Activated CD8-positive, alpha-beta T cell treated with anti-CD3 and anti-CD28 coated beads for 36 hours (primary cell): ENCODE results near the gene TIFAB. TPM values are rescaled to one million over a fixed set of nuclear protein-coding genes. Genes with fewer than 3 reads are reported as not detected.

ENCODE experiments used
- ATAC-seq: fragments of 200-7000 bp; cut with Tn5 transposase; one replicate; pipeline ENCODE4 v1.10.0; 2021; ENCODE audit warnings: mild to moderate bottlenecking, moderate library complexity
- CTCF ChIA-PET: fragments of 350-600 bp; sonication (Branson Sonifier 250); formaldehyde crosslinking; loops from one replicate; lab custom pipeline; 2021; ENCODE audit warnings: antibody characterized with exemption; lab: Charles Lee
- POLR2A ChIA-PET: fragments of 350-600 bp; sonication (Branson Sonifier 250); formaldehyde crosslinking; loops from one replicate; lab custom pipeline; 2021; ENCODE audit warnings: antibody characterized with exemption; lab: Charles Lee
- DNase-seq: peaks from one replicate; pipeline ENCODE4 v3.0.0-alpha.2; 2020
- H3K27ac Mint-ChIP-seq: one replicate; pipeline ENCODE4 v1.8.0; 2021; ENCODE audit warnings: mild to moderate bottlenecking, mixed read lengths
- H3K27me3 Mint-ChIP-seq: one replicate; pipeline ENCODE4 v1.8.0; 2021; ENCODE audit warnings: mixed read lengths
- H3K36me3 Mint-ChIP-seq: one replicate; pipeline ENCODE4 v1.8.0; 2021; ENCODE audit warnings: low read depth, mixed read lengths
- H3K4me1 Mint-ChIP-seq: one replicate; pipeline ENCODE4 v1.8.0; 2021; ENCODE audit warnings: low read depth, mixed read lengths
- H3K4me3 Mint-ChIP-seq: one replicate; pipeline ENCODE4 v1.8.0; 2021; ENCODE audit warnings: mild to moderate bottlenecking, moderate library complexity, mixed read lengths
- H3K9me3 Mint-ChIP-seq: one replicate; pipeline ENCODE4 v1.8.0; 2021; ENCODE audit warnings: mixed read lengths
- CTCF ChIP-seq: fragments of 200-600 bp; IDR thresholded peaks from one replicate; pipeline ENCODE4 v1.8.0; 2022; ENCODE audit warnings: antibody characterized with exemption, mild to moderate bottlenecking
- intact Hi-C: fragments of 100-400 bp; cut with micrococcal nuclease; formaldehyde crosslinking; loops from one replicate; pipeline ENCODE4 v1.10.0; 2022
- total RNA-seq, 2 experiments: library from RNA; stranded (reverse); gene quantifications; one replicate each; pipeline ENCODE4 v1.2.3, GENCODE V29; 2021

The TIFAB gene
- total RNA-seq, 2 experiments from 2014 or later = not detected

GRCh38 chr5:135443161-135443960 lies 8.8 kb downstream of the TIFAB start:
- Mint-ChIP-seq H3K9me3 (no peaks in the 10 kb centered on the region), H3K27me3 (no peaks in the 10 kb centered on the region), H3K4me1 (no peaks in the 10 kb centered on the region), H3K27ac (no peak overlapping the region), H3K36me3 (no peaks in the 10 kb centered on the region), H3K4me3 (no peak overlapping the region)
- DNase-seq = no peak
- ChIA-PET POLR2A (no interaction called here), CTCF (no interaction called here)
- intact Hi-C loops = no loop called here
- ATAC-seq = no peak
- TF ChIP-seq CTCF = no peak

- ATAC-seq = no peak
- Mint-ChIP-seq H3K36me3 (no peaks in the 10 kb centered on the region), H3K9me3 (no peaks in the 10 kb centered on the region), H3K4me3 (no peak overlapping the region), H3K4me1 (no peaks in the 10 kb centered on the region), H3K27ac (no peak overlapping the region), H3K27me3 (no peaks in the 10 kb centered on the region)
- TF ChIP-seq CTCF = no peak
- CTCF ChIA-PET = interaction anchor here (1.1 kb wide), 1 partner anchor 109 kb away, joined by 3 read pairs; no protein-coding TSS in a partner anchor
- intact Hi-C loops = no loop called here
- no peak for DNase-seq
- POLR2A ChIA-PET = no interaction called here
These were observed 9.6 kb downstream of the TIFAB start for GRCh38 chr5:135442431-135443160.

GRCh38 chr5:135441919-135442318 lies 10.2 kb downstream of the TIFAB start:
- no peak for ATAC-seq
- no peak overlapping the region for H3K4me3 Mint-ChIP-seq
- ChIA-PET POLR2A (no interaction called here), CTCF (interaction anchor here (1.1 to 2.2 kb wide), 4 partner anchors 16 to 110 kb away, joined by 3 to 11 read pairs (median 7); no protein-coding TSS in a partner anchor)
- intact Hi-C loops = no loop called here
- no peak for DNase-seq
- TF ChIP-seq CTCF = no peak
- H3K36me3 Mint-ChIP-seq = no peaks in the 10 kb centered on the region
- H3K27ac Mint-ChIP-seq = no peak overlapping the region
- no peaks in the 10 kb centered on the region for H3K27me3 Mint-ChIP-seq
- no peaks in the 10 kb centered on the region for H3K4me1 Mint-ChIP-seq
- no peaks in the 10 kb centered on the region for H3K9me3 Mint-ChIP-seq

GRCh38 chr5:135441350-135441831 lies 10.8 kb downstream of the TIFAB start:
- Mint-ChIP-seq H3K9me3 (no peaks in the 10 kb centered on the region), H3K36me3 (no peaks in the 10 kb centered on the region), H3K4me1 (no peaks in the 10 kb centered on the region), H3K27me3 (peaks cover under 1% of the 10 kb centered on the region), H3K27ac (no peak overlapping the region), H3K4me3 (no peak overlapping the region)
- ChIA-PET CTCF (interaction anchor here (1.1 to 2.2 kb wide), 5 partner anchors 15 to 110 kb away, joined by 3 to 11 read pairs (median 6); no protein-coding TSS in a partner anchor), POLR2A (no interaction called here)
- TF ChIP-seq CTCF = no peak
- ATAC-seq (no peak), DNase-seq (no peak)
- intact Hi-C loops = no loop called here
